HG02852 (cell line): ENCODE measurements around the gene RBSN.
A peak's percentile ranks its signal among the peaks of the same experiment; 100 is the strongest.

ENCODE experiments used
- ATAC-seq: cut with Tn5 transposase; IDR thresholded peaks from one replicate; pipeline ENCODE4 v1.9.1; 2021; ENCODE audit warnings: mild to moderate bottlenecking, moderate library complexity; ENCODE audit not compliant: unreplicated experiment

RBSN gene

GRCh38 chr3:15102256-15102655 is 3.3 kb upstream of the RBSN start:
- ATAC-seq: no peak

GRCh38 chr3:15099364-15100098 is 583 bp upstream of the RBSN start:
- ATAC-seq: peak; percentile 14

- no peak for ATAC-seq
Observed at GRCh38 chr3:15097891-15098290, 1.1 kb downstream of the RBSN start.

- ATAC-seq: no peak
Observed at GRCh38 chr3:15096046-15096445, 2.9 kb downstream of the RBSN start.

GRCh38 chr3:15094187-15094875 is 4.6 kb downstream of the RBSN start:
- no peak for ATAC-seq

- ATAC-seq: no peak
Observed at GRCh38 chr3:15092686-15093085, 6.3 kb downstream of the RBSN start.

- no peak for ATAC-seq
Observed at GRCh38 chr3:15091575-15091974, 7.4 kb downstream of the RBSN start.

GRCh38 chr3:15089201-15089600 is 9.7 kb downstream of the RBSN start:
- ATAC-seq: no peak

- ATAC-seq: no peak
Observed at GRCh38 chr3:15086699-15087098, 12.2 kb downstream of the RBSN start.

- ATAC-seq: no peak
Observed at GRCh38 chr3:15086263-15086662, 12.7 kb downstream of the RBSN start.

- no peak for ATAC-seq
Observed at GRCh38 chr3:15083252-15083651, 15.7 kb downstream of the RBSN start.

GRCh38 chr3:15081960-15082664 is 16.8 kb downstream of the RBSN start:
- no peak for ATAC-seq

GRCh38 chr3:15079091-15079490 is 19.9 kb downstream of the RBSN start:
- no peak for ATAC-seq

- no peak for ATAC-seq
Observed at GRCh38 chr3:15074500-15074899, 24.4 kb downstream of the RBSN start.

GRCh38 chr3:15071699-15072098 is 27.2 kb downstream of the RBSN start:
- ATAC-seq: no peak

- ATAC-seq: no peak
Observed at GRCh38 chr3:15069441-15069840, 29.5 kb downstream of the RBSN start.

- no peak for ATAC-seq
Observed at GRCh38 chr3:15066467-15066866, 32.5 kb downstream of the RBSN start.

- ATAC-seq: peak; percentile 4
Observed at GRCh38 chr3:15065550-15066007, 33.4 kb downstream of the RBSN start.

- ATAC-seq: peak; percentile 98
Observed at GRCh38 chr3:15064835-15065549, 34.0 kb downstream of the RBSN start, which contains the start of gene MRPS25. Gene MRPS25 (minus strand): TSS chr3:15065315. CDS start chr3:15065194, 121 bp downstream.

- peak; percentile 8 for ATAC-seq
Observed at GRCh38 chr3:15064299-15064834, 34.6 kb downstream of the RBSN start.
